Activated CD4-positive, alpha-beta T cell treated with anti-CD3 and anti-CD28 coated beads for 36 hours (primary cell): ENCODE results near the gene TRPM6. TPM values are rescaled to one million over a fixed set of nuclear protein-coding genes. Genes with fewer than 3 reads are reported as not detected.

Experiments
- ATAC-seq: fragments of 200-7000 bp; cut with Tn5 transposase; one replicate; pipeline ENCODE4 v1.10.0; 2021; ENCODE audit warnings: mild to moderate bottlenecking, moderate library complexity
- CTCF ChIA-PET: fragments of 350-600 bp; sonication (Branson Sonifier 250); formaldehyde crosslinking; loops from one replicate; lab custom pipeline; 2021; ENCODE audit warnings: antibody characterized with exemption; lab: Charles Lee
- POLR2A ChIA-PET: fragments of 350-600 bp; sonication (Branson Sonifier 250); formaldehyde crosslinking; loops from one replicate; lab custom pipeline; 2021; ENCODE audit warnings: antibody characterized with exemption, inconsistent platforms; lab: Charles Lee
- DNase-seq: peaks from one replicate; pipeline ENCODE4 v3.0.0-alpha.2; 2020
- H3K27ac Mint-ChIP-seq: one replicate; pipeline ENCODE4 v1.8.0; 2021; ENCODE audit warnings: mixed read lengths
- H3K27me3 Mint-ChIP-seq: one replicate; pipeline ENCODE4 v1.8.0; 2021; ENCODE audit warnings: mixed read lengths
- H3K36me3 Mint-ChIP-seq: one replicate; pipeline ENCODE4 v1.8.0; 2021; ENCODE audit warnings: low read depth, mixed read lengths
- H3K4me1 Mint-ChIP-seq: one replicate; pipeline ENCODE4 v1.8.0; 2021; ENCODE audit warnings: mixed read lengths
- H3K4me3 Mint-ChIP-seq: one replicate; pipeline ENCODE4 v1.8.0; 2021; ENCODE audit warnings: mild to moderate bottlenecking, moderate library complexity, mixed read lengths
- H3K9me3 Mint-ChIP-seq: one replicate; pipeline ENCODE4 v1.8.0; 2021; ENCODE audit warnings: low read depth, mixed read lengths
- intact Hi-C, 2 experiments: fragments of 100-400 bp; cut with DNase I in 1 of 2; cut with micrococcal nuclease in 1 of 2; formaldehyde crosslinking; loops; one replicate each; pipeline versions ENCODE4 v1.14.2 to v1.15.1; 2022 to 2024; cut with DNase I, micrococcal nuclease
- total RNA-seq, 2 experiments: library from RNA; stranded (reverse); gene quantifications; one replicate each; pipeline ENCODE4 v1.2.3, GENCODE V29; 2021

The TRPM6 gene
- total RNA-seq, 2 experiments from 2014 or later = 0.07 TPM

GRCh38 chr9:74742191-74742790, 145.4 kb downstream of the TRPM6 start:
- ChIA-PET CTCF (interaction anchor here (1.1 kb wide), 1 partner anchor 62 kb away, joined by 4 read pairs; no protein-coding TSS in a partner anchor), POLR2A (no interaction called here)
- H3K9me3 Mint-ChIP-seq = no peaks in the 10 kb centered on the region
- H3K36me3 Mint-ChIP-seq = no peaks in the 10 kb centered on the region
- H3K4me1 Mint-ChIP-seq = no peaks in the 10 kb centered on the region
- intact Hi-C loops = loop anchor here in 1 of 2 experiments (5.0 kb wide), 2 partner anchors 1060 to 1540 kb away; no protein-coding TSS in a partner anchor
- H3K27me3 Mint-ChIP-seq = peaks cover 27% of the 10 kb centered on the region
- H3K4me3 Mint-ChIP-seq = no peak overlapping the region
- DNase-seq = no peak
- ATAC-seq = no peak
- H3K27ac Mint-ChIP-seq = no peak overlapping the region

GRCh38 chr9:74736646-74737045, 151.1 kb downstream of the TRPM6 start:
- no peak for ATAC-seq
- Mint-ChIP-seq H3K4me3 (no peak overlapping the region), H3K4me1 (no peaks in the 10 kb centered on the region), H3K27me3 (peaks cover 7% of the 10 kb centered on the region), H3K9me3 (no peaks in the 10 kb centered on the region), H3K27ac (no peak overlapping the region), H3K36me3 (no peaks in the 10 kb centered on the region)
- CTCF ChIA-PET = interaction anchor here (0.8 kb wide), 1 partner anchor 14 kb away, joined by 3 read pairs; no protein-coding TSS in a partner anchor
- DNase-seq = no peak
- POLR2A ChIA-PET = no interaction called here
- intact Hi-C loops = no loop called here

- no peaks in the 10 kb centered on the region for H3K4me1 Mint-ChIP-seq
- DNase-seq (no peak), ATAC-seq (no peak)
- ChIA-PET CTCF (no interaction called here), POLR2A (no interaction called here)
- intact Hi-C loops = no loop called here
- no peaks in the 10 kb centered on the region for H3K9me3 Mint-ChIP-seq
- no peaks in the 10 kb centered on the region for H3K36me3 Mint-ChIP-seq
- H3K27ac Mint-ChIP-seq = no peak overlapping the region
- peaks cover 4% of the 10 kb centered on the region for H3K27me3 Mint-ChIP-seq
- no peak overlapping the region for H3K4me3 Mint-ChIP-seq
These were observed 152.0 kb downstream of the TRPM6 start for GRCh38 chr9:74735761-74736160.

GRCh38 chr9:74729136-74729695, 158.5 kb downstream of the TRPM6 start:
- no peaks in the 10 kb centered on the region for H3K36me3 Mint-ChIP-seq
- ChIA-PET CTCF (no interaction called here), POLR2A (no interaction called here)
- H3K27me3 Mint-ChIP-seq = peaks cover 4% of the 10 kb centered on the region
- ATAC-seq (no peak), DNase-seq (no peak)
- no peak overlapping the region for H3K4me3 Mint-ChIP-seq
- intact Hi-C loops = no loop called here
- no peaks in the 10 kb centered on the region for H3K4me1 Mint-ChIP-seq
- H3K27ac Mint-ChIP-seq = no peak overlapping the region
- no peaks in the 10 kb centered on the region for H3K9me3 Mint-ChIP-seq

- DNase-seq (no peak), ATAC-seq (no peak)
- Mint-ChIP-seq H3K9me3 (no peaks in the 10 kb centered on the region), H3K4me1 (no peaks in the 10 kb centered on the region), H3K27me3 (peaks cover 4% of the 10 kb centered on the region), H3K27ac (no peak overlapping the region), H3K4me3 (no peak overlapping the region), H3K36me3 (no peaks in the 10 kb centered on the region)
- intact Hi-C loops = no loop called here
- POLR2A ChIA-PET = no interaction called here
- CTCF ChIA-PET = no interaction called here
These were observed 159.5 kb downstream of the TRPM6 start for GRCh38 chr9:74728176-74728575.

GRCh38 chr9:74726581-74726980, 161.1 kb downstream of the TRPM6 start:
- no peaks in the 10 kb centered on the region for H3K4me1 Mint-ChIP-seq
- intact Hi-C loops = no loop called here
- H3K4me3 Mint-ChIP-seq = no peak overlapping the region
- no peaks in the 10 kb centered on the region for H3K9me3 Mint-ChIP-seq
- ATAC-seq = no peak
- no peaks in the 10 kb centered on the region for H3K36me3 Mint-ChIP-seq
- ChIA-PET POLR2A (no interaction called here), CTCF (no interaction called here)
- DNase-seq = no peak
- H3K27ac Mint-ChIP-seq = no peak overlapping the region
- peaks cover 4% of the 10 kb centered on the region for H3K27me3 Mint-ChIP-seq

- DNase-seq (no peak), ATAC-seq (no peak)
- no peaks in the 10 kb centered on the region for H3K36me3 Mint-ChIP-seq
- CTCF ChIA-PET = no interaction called here
- no peak overlapping the region for H3K27ac Mint-ChIP-seq
- H3K27me3 Mint-ChIP-seq = peaks cover 4% of the 10 kb centered on the region
- H3K9me3 Mint-ChIP-seq = no peaks in the 10 kb centered on the region
- H3K4me1 Mint-ChIP-seq = no peaks in the 10 kb centered on the region
- POLR2A ChIA-PET = no interaction called here
- H3K4me3 Mint-ChIP-seq = no peak overlapping the region
- intact Hi-C loops = no loop called here
These were observed 163.4 kb downstream of the TRPM6 start for GRCh38 chr9:74724317-74724716.

GRCh38 chr9:74721696-74722660, 165.7 kb downstream of the TRPM6 start:
- intact Hi-C loops = no loop called here
- no peak for DNase-seq
- Mint-ChIP-seq H3K27me3 (peaks cover 11% of the 10 kb centered on the region), H3K36me3 (no peaks in the 10 kb centered on the region), H3K27ac (no peak overlapping the region), H3K4me3 (no peak overlapping the region), H3K4me1 (no peaks in the 10 kb centered on the region), H3K9me3 (no peaks in the 10 kb centered on the region)
- no peak for ATAC-seq
- CTCF ChIA-PET = interaction anchor here (0.5 to 1.0 kb wide), 2 partner anchors 32 to 805 kb away, joined by 3 to 4 read pairs; no protein-coding TSS in a partner anchor
- POLR2A ChIA-PET = no interaction called here

- H3K4me3 Mint-ChIP-seq = no peak overlapping the region
- DNase-seq = no peak
- CTCF ChIA-PET = no interaction called here
- H3K9me3 Mint-ChIP-seq = no peaks in the 10 kb centered on the region
- no peak overlapping the region for H3K27ac Mint-ChIP-seq
- H3K4me1 Mint-ChIP-seq = no peaks in the 10 kb centered on the region
- POLR2A ChIA-PET = interaction anchor here (0.6 kb wide), 1 partner anchor 140 kb away, joined by 3 read pairs; no protein-coding TSS in a partner anchor
- intact Hi-C loops = no loop called here
- no peaks in the 10 kb centered on the region for H3K36me3 Mint-ChIP-seq
- peaks cover 10% of the 10 kb centered on the region for H3K27me3 Mint-ChIP-seq
- ATAC-seq = no peak
These were observed 168.4 kb downstream of the TRPM6 start for GRCh38 chr9:74719306-74719705.

GRCh38 chr9:74718709-74719108, 169.0 kb downstream of the TRPM6 start:
- ChIA-PET CTCF (no interaction called here), POLR2A (no interaction called here)
- intact Hi-C loops = no loop called here
- no peak for DNase-seq
- Mint-ChIP-seq H3K4me1 (no peaks in the 10 kb centered on the region), H3K27ac (no peak overlapping the region), H3K9me3 (no peaks in the 10 kb centered on the region), H3K36me3 (no peaks in the 10 kb centered on the region), H3K27me3 (peaks cover 10% of the 10 kb centered on the region), H3K4me3 (no peak overlapping the region)
- ATAC-seq = no peak

GRCh38 chr9:74711341-74711740, 176.4 kb downstream of the TRPM6 start:
- H3K4me1 Mint-ChIP-seq = no peaks in the 10 kb centered on the region
- ATAC-seq = no peak
- H3K36me3 Mint-ChIP-seq = no peaks in the 10 kb centered on the region
- H3K27ac Mint-ChIP-seq = no peak overlapping the region
- intact Hi-C loops = no loop called here
- ChIA-PET CTCF (no interaction called here), POLR2A (no interaction called here)
- H3K27me3 Mint-ChIP-seq = peaks cover 8% of the 10 kb centered on the region
- no peak for DNase-seq
- H3K9me3 Mint-ChIP-seq = no peaks in the 10 kb centered on the region
- no peak overlapping the region for H3K4me3 Mint-ChIP-seq
